HG02798 (cell line): ENCODE measurements around the gene PANX1.
"Not testable (repeated sequence)": the region's sequence is repeated elsewhere in the genome, so short reads cannot be mapped to it uniquely, and the experiment has no call there.

Source experiments
- ATAC-seq: cut with Tn5 transposase; IDR thresholded peaks from one replicate; pipeline ENCODE4 v1.9.1; 2021; ENCODE audit warnings: mild to moderate bottlenecking; ENCODE audit not compliant: unreplicated experiment, poor library complexity

PANX1 gene

DNA sequence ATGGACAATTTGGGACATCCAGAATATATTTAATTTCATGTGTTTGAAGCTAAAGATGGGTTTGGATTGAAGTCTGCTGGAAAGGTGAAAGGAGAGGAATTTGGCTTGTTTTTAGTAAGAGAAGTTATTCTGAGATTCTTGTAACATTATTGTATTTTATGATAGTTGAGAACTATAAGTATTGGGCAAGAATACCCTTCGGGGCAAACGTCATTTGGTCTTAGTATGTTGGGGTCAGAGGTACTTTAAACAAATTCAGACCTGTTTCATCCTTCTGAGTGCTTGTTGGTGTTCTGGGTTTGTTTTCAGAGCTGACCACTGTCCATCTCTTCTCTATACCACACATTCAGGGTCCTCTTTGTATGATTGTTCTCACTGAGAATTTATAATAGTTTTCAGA, 19.5 kb downstream of the PANX1 start:
- no peak for ATAC-seq

DNA sequence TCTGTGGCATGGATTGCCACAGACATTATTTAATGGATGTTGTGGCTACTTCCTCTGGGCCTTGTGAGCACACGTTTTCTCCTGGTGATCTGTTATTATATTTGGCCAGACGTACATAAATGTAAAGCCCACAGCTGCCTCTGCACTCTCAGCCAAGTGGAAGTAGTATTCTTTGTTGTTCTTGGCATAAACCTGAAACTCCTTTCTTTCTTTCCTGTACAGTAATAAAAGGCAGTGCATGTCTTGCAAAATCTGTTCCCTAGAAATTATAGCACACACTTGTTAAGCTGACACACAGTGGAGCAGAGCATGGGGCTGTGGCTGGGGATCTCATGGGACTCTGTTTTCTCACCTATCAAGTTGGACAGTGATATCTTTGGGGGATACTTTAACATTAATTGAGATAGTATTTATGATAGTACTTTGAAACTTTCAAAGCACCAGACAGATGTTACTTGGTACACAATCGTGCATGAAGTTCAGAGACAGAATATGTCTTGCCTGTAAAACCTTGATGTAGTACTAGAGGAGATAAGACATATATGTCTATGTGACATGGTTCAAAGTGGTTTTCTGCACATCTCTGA, 20.9 kb downstream of the PANX1 start:
- no peak for ATAC-seq

DNA sequence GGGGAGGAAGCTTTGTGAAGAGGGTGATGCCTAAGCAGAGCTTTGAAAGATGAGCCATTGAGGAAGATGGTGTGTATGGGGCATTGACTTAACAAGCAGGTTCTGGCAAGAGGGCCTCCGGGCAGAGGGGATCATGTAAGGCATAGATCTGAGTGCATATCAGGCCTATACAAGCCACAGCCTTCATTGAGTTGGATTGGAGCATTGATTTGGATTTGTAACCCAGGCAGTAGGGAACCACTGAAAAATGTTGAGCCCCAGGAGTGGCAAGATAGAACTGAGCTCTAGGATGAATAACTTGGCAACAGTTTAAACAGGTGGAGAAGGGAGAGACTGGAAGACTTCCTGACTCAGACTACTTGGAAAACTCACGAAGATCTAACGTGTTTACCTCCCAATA, 21.4 kb downstream of the PANX1 start:
- no peak for ATAC-seq

DNA sequence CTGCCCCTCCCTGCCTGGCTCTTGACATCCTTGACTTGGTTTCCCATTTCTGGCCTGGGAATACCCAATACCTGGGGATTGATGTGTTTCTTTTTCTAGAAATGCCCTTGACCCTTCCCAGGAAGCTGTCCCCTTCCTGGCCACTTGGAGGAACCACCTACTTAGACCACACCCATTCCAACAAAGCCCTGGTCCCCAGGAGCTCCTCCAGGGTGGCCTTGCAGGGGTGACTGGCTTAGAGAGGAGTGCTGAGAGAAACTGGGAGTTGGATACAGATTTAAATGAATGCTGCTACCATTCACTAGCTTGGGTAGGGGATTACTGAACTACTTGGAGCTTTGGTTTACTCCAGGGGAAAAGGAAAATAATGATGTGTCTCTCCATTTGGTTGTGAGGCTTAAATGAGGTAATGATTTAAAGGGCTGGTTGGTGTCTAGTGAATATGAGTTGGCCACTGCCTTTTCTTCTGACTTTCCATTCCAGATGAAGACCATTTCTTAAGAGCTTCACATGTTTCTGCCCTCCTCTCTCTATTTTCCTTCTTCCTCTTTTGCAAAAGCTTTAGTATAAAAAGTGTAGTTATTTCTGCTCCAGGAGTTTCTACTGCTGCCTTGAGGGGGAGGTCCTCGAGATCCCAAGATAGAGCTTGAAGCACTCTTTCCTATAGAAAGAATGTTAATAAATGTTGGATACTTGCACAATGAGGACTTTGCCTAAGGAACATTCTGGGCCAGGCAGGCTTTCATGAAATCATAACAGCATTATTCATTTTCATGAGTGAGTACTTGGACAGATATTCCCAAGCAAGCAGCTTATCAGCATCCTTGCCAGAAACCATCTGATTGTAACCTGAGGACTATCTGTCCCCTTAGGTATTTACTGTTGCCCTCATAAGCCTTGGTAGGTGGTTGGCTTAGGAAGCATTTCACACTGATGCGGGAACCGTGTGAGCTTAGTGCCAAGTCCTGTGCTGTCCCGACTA, 22.4 kb downstream of the PANX1 start:
- no peak for ATAC-seq

DNA sequence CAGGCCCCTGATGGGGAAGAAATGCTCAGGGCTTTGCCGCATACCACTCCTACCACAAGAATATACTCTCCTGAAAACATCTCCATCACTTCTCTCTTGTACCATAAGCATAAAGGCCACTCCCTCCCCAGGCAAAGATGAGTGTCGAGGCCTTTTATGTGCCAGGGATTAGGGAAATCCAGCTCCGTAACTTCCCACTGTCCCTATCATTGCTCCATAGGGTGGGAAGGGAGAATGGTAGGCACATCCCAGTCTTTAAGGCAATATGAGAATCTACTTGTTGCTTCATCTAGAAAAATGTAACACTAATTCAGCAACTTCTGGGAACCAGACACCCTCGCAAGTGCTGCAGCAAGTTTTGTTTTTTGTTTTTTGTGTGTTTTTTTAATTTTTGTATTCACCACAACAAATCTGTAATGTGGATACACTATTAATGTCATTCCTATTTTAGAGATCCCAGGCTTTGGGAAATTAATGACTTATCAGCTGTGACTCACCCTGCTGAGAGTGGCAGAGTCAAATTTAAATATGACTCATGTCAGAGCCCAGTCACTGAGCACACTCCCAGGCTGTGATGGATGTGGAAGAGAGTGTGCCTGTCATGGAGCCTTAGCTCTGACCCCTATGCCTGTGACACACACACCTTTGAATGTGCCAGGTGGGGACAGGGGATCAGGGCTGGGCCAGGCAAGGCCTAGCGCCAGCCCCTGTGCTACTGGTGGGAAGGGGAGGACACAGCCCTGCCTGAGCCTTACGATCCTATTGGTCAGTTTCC, 23.4 kb downstream of the PANX1 start:
- peak; percentile 54 for ATAC-seq

DNA sequence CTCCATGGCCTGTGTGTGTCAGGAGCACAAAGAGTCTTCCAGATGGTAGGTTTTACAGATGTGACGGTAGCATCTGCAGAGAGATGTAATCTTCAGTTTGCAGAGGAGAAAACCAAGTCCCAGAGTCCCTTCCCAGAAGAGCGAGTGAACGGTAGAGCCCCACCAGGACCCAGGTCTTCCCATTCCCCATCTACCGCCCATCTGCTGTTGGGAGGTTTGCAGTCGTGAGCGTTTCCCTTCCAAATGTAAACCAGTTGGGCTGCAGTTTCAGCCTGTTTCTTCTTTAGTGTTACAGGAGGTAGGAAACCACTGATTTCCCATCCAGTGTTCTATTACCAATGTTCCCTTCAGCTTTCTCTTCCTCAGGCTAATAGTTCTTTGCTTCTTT, 24.0 kb downstream of the PANX1 start:
- ATAC-seq = no peak

DNA sequence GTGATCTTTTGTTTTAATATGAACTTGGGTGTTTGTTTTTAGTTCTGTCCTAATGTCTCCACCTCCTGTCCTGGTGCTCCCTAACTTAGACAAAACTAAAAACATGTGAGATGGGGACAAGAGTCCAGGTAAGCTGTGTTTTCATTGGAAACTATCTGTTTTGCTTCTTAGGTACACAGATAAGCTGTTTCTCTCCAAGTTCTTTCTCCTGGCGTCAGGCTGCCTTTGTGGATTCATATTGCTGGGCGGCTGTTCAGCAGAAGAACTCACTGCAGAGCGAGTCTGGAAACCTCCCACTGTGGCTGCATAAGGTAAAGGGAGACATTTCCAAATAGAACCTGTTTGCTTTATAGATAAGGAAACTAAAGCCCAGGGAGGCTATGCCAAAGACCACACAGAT, 24.7 kb downstream of the PANX1 start:
- ATAC-seq = no peak

DNA sequence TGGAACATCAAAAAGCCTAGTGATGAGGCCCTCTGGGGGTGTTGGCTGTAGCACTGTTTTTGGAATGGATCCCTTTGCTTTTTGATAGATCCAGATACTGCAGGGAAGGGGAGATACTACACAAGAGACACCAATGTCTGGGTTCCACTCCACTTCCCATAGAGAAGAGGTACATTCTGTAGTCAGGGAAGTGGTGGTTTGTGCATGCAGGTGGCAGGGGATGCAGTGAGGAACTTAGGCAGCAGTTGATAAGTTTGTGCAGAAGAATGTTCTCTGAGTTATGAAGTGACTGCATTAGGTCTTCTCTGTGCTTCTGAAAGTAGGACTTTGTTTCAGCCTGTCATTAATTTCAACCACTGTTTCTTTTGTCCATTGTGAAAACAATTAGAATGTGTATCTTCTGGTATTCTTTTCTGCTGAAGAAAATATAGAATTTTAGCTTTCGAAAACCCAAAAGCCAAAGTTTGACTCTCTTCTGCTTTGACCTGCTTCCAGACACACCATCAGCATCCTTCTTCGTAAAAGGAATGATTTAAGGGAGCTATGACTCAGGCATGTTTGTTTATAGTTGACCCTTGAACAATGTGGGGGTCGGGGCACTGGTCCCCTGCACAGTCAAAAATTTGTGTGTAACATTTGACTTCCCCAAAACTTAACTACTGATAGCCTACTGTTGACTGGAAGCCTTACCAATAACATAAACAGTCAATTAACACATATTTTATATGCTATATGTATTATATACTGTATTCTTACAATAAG, 25.6 kb downstream of the PANX1 start:
- no peak for ATAC-seq

DNA sequence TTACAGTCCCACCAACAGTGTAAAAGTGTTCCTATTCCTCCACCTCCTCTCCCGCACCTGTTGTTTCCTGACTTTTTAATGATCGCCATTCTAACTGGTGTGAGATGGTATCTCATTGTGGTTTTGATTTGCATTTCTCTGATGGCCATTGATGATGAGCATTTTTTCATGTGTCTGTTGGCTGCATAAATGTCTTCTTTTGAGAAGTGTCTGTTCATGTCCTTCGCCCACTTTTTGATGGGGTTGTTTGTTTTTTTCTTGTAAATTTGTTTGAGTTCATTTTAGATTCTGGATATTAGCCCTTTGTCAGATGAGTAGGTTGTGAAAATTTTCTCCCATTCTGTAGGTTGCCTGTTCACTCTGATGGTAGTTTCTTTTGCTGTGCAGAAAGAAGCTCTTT, 28.7 kb downstream of the PANX1 start:
- ATAC-seq = not testable (repeated sequence)

DNA sequence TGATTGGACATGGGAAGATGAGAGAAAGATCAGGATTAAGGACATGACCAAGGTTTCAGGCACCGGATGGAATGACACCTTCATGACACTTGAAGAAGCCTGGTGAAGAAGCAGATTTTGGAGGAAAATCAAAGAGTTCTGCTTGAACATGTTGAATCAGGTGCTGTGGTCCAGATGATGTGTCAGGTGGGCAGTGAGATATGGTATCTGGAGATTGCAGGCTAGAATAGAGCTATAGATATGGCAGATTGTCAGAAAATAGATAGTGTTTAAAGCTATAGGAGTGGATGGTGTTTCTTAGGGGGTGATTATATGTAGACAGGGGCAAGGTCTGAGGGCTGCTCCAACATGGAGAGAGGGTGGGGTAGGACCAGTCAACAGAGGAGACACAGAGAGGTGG, 40.2 kb downstream of the PANX1 start:
- no peak for ATAC-seq

DNA sequence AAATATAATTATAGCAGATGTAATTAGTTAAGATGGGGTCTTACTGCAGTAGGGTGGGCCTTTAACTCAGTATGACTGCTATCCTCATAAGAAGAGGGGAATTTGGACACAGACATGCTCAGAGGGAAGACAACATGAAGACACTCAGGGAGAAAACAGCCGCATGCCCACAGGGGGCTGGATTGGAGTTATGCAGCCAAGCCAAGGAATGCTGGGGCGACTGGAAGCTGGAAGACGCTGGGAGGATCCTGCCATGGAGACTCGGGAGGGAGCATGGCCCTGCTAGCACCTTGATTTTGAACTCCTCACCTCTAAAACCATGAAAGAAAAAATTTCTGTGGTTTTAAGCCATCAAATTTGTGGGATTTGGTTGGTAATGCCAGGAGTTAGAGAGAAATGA, 40.9 kb downstream of the PANX1 start:
- no peak for ATAC-seq

DNA sequence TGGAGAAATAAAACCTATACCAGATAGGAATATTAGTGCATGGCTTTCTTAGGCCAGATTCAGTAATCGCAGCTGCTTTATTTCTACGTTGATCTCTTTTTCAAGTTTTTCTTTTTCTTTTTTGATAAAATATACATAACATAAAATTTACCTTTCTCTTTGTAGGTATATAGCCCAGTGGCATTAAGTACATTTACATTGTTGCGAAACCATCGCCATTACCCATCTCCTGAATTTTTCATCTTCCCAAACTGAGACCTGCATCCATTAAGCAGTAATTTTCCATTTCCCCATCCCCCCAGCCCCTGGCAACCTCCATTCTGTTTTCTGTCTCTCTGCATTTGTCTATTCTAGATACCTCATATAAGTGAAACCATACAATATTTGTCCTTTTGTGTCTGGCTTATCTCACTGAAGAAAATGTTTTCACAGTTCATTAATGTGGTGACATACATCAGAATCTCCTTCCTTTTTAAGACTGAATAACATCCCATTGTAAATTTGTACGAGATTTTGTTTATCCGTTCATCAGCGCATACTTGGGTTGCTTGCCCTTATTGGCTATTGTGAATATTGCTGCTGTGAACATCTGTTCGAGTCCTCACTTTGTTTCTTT, 41.4 kb downstream of the PANX1 start:
- ATAC-seq = no peak

DNA sequence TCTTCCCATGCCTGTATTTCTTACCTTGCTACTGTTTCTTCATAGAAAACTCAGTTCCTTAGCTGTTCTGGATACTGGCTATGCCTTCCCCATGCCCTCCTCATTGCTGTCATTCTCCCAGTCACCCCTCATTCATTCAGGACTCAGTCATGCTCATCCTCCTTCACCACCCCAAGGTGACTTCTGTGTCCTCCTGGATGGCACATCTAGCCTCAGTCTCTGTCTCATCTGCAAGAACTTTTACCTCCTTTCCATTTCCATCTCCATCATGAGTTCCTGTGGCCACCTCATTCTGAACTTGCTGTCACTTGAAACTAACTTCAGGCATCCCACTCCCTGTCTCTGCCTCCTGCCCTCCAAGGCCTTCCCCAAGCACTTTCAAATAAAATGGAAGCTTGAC, 42.3 kb downstream of the PANX1 start:
- no peak for ATAC-seq

DNA sequence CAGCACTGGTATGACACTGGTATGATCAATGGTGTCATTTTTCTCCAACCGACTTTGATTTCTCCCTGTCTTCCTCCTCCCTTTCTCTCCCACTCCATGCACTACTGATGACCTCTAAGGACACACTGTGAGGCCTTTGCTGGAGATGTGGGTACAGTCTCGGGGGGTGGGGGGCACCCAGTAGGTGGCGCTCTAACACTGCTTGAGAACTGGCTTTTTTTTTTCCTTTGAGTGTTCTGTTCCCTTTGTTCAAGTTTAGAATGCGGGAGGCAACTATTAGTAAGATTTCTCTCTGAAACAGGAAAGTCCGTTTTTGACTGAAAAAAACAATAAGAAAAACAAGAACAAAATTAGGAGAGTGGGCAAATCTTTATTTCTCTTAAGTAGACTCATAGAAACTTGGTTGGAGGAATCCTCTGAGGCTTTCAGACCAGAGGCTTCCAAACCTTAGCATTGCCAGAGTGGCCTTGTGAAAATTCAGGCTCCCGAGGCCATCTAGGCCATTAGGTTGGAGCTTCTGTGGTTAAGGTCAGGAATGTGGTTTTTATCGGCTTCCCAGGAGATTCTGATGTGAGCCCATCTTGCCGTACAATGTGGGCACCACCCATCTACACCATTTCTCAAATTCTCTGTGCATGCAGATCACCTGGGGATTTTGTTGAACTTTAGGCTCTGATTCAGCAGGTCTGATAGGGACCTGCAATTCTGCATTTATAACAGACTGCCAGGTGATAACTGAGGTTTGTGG, 43.2 kb downstream of the PANX1 start:
- ATAC-seq = peak; percentile 64

DNA sequence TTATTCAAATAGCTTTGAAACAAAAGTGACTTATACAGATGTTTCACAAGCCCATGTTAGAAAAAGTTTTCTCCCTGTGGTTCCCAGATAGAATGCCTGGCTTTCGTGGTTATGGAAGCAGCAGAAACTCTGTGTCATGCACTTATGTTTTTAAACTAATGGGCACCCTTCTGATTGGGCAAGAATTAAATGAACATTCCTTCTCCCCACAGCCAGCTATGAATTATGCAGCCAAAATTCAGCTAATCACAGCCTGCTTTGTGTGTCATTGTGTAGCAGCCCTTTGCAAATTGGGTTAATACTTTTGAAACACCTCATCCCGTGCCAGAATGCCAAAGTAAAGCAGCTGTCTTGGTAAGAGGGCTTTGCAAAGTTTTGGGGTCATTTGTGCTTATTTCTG, 46.9 kb downstream of the PANX1 start:
- ATAC-seq = no peak

DNA sequence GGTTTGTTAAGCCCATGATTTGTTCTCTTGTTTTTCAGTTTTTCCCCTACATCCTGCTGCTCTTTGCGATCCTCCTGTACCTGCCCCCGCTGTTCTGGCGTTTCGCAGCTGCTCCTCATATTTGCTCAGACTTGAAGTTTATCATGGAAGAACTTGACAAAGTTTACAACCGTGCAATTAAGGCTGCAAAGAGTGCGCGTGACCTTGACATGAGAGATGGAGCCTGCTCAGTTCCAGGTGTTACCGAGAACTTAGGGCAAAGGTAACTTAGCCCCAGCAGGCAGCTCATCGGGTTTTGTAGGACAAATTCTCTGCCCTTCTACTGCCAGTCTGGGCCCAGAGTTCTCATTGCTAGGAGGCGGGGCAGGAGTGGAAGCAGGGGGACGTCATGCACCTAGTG, 49.7 kb downstream of the PANX1 start:
- no peak for ATAC-seq

DNA sequence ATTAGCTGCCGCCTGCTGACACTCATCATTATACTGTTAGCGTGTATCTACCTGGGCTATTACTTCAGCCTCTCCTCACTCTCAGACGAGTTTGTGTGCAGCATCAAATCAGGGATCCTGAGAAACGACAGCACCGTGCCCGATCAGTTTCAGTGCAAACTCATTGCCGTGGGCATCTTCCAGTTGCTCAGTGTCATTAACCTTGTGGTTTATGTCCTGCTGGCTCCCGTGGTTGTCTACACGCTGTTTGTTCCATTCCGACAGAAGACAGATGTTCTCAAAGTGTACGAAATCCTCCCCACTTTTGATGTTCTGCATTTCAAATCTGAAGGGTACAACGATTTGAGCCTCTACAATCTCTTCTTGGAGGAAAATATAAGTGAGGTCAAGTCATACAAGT, 51.1 kb downstream of the PANX1 start:
- ATAC-seq = no peak

DNA sequence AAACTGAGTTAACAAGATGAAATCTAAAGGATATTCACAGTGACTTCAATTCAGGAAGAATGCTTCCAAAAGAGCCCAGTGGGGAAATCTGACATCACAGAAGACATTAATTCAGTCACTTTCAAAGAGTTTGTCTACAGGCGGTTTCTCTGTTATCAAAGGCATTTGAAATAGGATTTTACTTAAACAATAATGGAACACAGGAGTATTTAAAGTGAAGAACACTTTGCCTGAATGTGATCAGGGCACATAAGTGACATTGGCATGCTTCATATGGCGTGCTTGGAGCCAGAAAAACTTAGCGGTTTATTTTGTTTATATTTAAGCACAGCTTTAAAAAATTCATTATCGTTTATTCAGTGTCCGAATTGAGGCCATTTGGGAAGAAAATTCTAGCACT, 52.9 kb downstream of the PANX1 start:
- no peak for ATAC-seq

DNA sequence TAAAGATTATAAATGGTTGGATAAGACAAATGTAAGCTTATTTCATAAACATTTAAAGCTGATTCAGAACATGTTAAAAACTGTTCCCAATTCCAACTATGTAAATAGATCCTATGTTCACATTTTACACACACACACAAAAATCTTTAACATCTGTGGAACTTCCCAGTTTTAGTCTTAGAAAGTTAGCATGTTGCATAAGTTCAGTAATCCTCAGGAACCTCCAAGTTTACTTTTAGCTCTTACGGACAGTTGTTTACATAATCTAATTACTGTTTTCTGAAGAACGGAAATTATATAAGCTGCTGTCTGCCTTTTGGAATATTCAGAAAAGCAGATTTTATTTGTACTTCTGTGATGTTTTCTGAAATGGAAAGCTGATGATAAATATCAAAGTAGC, 53.3 kb downstream of the PANX1 start:
- no peak for ATAC-seq
